Neural crest cell (in vitro differentiated cells): Measurements from ENCODE around the gene MROH9. TPM values are rescaled to one million over a fixed set of nuclear protein-coding genes. Genes with fewer than 3 reads are reported as not detected.

Source experiments
- DNase-seq: peaks from one replicate; pipeline ENCODE4 v3.0.0; 2021; ENCODE audit warnings: low read depth, mixed read lengths, low spot score
- H3K27ac Mint-ChIP-seq: one replicate; pipeline ENCODE4 v1.8.0; 2021; ENCODE audit warnings: mild to moderate bottlenecking, mixed read lengths; ENCODE audit not compliant: unreplicated experiment
- H3K27me3 Mint-ChIP-seq: 2 replicates; pipeline ENCODE4 v1.8.0; 2021; ENCODE audit warnings: low read depth, mild to moderate bottlenecking, mixed read lengths
- H3K36me3 Mint-ChIP-seq: 2 replicates; pipeline ENCODE4 v1.8.0; 2021; ENCODE audit warnings: low read depth, mild to moderate bottlenecking, mixed read lengths
- H3K4me1 Mint-ChIP-seq: 2 replicates; pipeline ENCODE4 v1.8.0; 2021; ENCODE audit warnings: mixed read lengths
- H3K4me3 Mint-ChIP-seq: one replicate; pipeline ENCODE4 v1.8.0; 2021; ENCODE audit warnings: mild to moderate bottlenecking, mixed read lengths
- H3K9me3 Mint-ChIP-seq: 2 replicates; pipeline ENCODE4 v1.8.0; 2021; ENCODE audit warnings: mixed read lengths
- total RNA-seq: library from RNA; stranded (reverse); gene quantifications from 2 replicates; pipeline ENCODE4 v1.2.1, GENCODE V29; 2021
- TF ChIP-seq, protein P1 (sequence below): fragments of 200-600 bp; sonication (generic); conservative IDR thresholded peaks from 2 replicates; pipeline ENCODE4 v1.5.0; 2021; ENCODE audit warnings: antibody characterized with exemption, mild to moderate bottlenecking

MROH9 gene
- total RNA-seq, 1 donor from 2014 or later: not detected

DNA sequence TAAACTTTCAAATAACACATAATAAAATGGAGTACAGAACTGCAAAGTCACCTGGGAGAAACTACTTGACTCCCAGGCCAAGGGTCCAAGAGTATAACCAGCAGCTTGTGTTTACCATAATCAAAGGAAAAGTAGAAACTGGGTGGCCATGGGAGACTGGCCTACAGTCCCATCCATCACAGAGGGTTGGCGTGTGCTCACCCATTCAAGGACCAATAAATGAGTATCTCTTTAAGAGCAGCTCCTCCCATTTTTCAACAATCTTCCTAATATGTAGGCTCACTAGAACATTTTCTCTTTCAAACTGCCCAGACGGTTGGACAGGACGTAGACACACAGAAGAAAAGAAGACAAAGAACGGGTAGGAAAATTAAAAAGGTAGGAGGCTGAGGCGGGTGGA lies 155.3 kb downstream of the MROH9 start, which contains the start of gene FMO3:
Gene FMO3 (plus strand): TSS at position 302 of the 400 bp plus-strand sequence. CDS start 1,754 bp downstream, outside the sequence.
- H3K27ac Mint-ChIP-seq: no peak within 1 kb of the TSS

DNA sequence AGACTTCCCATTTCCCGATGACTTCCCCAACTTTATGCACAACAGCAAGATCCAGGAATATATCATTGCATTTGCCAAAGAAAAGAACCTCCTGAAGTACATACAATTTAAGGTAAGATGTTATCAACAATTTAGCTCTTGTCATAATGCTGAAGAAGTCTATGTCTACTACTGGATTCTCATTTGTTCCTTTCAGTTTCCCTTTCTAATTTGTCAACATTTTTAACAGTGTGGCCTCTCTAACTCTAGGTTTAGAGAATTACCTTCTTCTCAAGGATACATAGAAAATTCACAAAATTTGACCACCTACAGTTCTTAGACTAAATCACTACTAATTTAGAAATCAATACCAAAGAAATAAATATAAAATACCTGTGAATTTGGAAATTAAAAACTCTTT lies 168.5 kb downstream of the MROH9 start:
- TF ChIP-seq, protein P1, sequence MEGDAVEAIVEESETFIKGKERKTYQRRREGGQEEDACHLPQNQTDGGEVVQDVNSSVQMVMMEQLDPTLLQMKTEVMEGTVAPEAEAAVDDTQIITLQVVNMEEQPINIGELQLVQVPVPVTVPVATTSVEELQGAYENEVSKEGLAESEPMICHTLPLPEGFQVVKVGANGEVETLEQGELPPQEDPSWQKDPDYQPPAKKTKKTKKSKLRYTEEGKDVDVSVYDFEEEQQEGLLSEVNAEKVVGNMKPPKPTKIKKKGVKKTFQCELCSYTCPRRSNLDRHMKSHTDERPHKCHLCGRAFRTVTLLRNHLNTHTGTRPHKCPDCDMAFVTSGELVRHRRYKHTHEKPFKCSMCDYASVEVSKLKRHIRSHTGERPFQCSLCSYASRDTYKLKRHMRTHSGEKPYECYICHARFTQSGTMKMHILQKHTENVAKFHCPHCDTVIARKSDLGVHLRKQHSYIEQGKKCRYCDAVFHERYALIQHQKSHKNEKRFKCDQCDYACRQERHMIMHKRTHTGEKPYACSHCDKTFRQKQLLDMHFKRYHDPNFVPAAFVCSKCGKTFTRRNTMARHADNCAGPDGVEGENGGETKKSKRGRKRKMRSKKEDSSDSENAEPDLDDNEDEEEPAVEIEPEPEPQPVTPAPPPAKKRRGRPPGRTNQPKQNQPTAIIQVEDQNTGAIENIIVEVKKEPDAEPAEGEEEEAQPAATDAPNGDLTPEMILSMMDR: no peak
- Mint-ChIP-seq H3K4me3 (no peak overlapping the region), H3K4me1 (no peaks in the 10 kb centered on the region), H3K9me3 (no peaks in the 10 kb centered on the region), H3K36me3 (no peaks in the 10 kb centered on the region), H3K27me3 (no peaks in the 10 kb centered on the region), H3K27ac (no peak overlapping the region)
- DNase-seq: no peak

More for the DNA sequence above, 155.3 kb downstream of the MROH9 start, which contains the start of gene FMO3:
- Mint-ChIP-seq H3K4me3 (no peak within 1 kb of the TSS), H3K27me3 (no peaks in the 10 kb centered on the region), H3K4me1 (no peaks in the 10 kb centered on the region), H3K36me3 (no peaks in the 10 kb centered on the region), H3K9me3 (peaks cover 2% of the 10 kb centered on the region)
- no peak for DNase-seq
- TF ChIP-seq, protein P1: no peak

DNA sequence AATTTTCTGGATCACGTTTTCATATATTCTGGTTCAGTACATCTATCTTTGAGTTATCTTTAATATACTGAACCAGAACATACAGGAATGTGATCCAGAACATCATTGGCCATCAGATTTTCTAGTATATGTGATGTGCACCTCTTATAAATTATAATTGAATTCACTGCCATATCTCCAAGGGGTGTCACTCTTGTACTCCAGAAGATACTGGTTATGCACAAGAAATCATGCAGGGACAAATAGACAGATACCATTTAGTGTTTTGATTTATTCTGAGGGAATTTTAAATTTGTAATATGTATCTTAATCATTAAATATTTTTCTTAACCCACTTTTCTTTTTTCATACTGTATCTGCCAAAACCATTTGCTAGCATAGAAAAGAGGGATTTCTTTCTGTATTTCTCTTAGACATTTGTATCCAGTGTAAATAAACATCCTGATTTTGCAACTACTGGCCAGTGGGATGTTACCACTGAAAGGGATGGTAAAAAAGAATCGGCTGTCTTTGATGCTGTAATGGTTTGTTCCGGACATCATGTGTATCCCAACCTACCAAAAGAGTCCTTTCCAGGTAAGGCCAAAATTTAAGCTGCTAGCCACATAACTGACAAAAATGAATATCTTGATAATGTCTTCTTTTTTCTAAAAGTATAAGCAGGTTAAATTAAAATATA lies 172.1 kb downstream of the MROH9 start:
- no peak overlapping the region for H3K27ac Mint-ChIP-seq
- no peaks in the 10 kb centered on the region for H3K27me3 Mint-ChIP-seq
- TF ChIP-seq, protein P1: no peak
- no peaks in the 10 kb centered on the region for H3K36me3 Mint-ChIP-seq
- H3K4me1 Mint-ChIP-seq: no peaks in the 10 kb centered on the region
- no peaks in the 10 kb centered on the region for H3K9me3 Mint-ChIP-seq
- no peak overlapping the region for H3K4me3 Mint-ChIP-seq
- no peak for DNase-seq

DNA sequence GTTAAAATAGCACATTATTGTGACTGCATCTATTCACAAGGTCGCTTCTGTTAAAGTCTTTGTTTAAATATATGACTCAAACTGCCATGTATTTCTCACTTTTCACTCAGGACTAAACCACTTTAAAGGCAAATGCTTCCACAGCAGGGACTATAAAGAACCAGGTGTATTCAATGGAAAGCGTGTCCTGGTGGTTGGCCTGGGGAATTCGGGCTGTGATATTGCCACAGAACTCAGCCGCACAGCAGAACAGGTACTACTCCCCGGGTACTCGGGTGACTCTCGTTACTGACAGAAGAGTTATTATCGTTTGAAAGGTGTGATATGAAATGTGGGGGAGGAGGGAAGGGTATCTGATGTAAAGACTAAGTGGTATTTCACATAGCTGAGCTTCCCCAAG lies 172.6 kb downstream of the MROH9 start:
- Mint-ChIP-seq H3K36me3 (no peaks in the 10 kb centered on the region), H3K4me1 (no peaks in the 10 kb centered on the region), H3K4me3 (no peak overlapping the region), H3K9me3 (no peaks in the 10 kb centered on the region), H3K27ac (no peak overlapping the region), H3K27me3 (no peaks in the 10 kb centered on the region)
- no peak for DNase-seq
- TF ChIP-seq, protein P1: no peak

DNA sequence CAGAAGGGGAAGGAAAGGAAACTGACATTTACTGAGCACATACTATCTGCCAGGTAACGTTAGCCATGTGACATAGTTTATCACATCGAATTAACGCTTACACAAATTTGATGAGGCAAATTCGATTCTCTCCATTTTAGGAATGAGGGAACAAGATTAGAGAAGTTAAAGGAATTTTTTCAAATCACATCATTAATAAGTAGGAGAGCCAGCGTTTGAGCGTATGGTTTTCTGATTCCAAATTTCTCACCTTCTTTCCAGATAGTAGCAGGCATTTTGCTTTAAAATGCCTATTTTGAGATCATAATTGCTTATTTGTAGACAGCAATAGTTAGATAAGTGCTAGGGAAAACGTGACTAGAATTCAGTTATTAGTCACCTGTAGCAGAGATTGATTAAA lies 174.6 kb downstream of the MROH9 start:
- Mint-ChIP-seq H3K9me3 (no peaks in the 10 kb centered on the region), H3K4me1 (no peaks in the 10 kb centered on the region), H3K36me3 (no peaks in the 10 kb centered on the region), H3K4me3 (no peak overlapping the region), H3K27ac (no peak overlapping the region), H3K27me3 (no peaks in the 10 kb centered on the region)
- TF ChIP-seq, protein P1: no peak
- no peak for DNase-seq
